Measurements from ENCODE around the gene RS1.

- TF ChIP-seq CTCF (optimal IDR thresholded peaks at IDR 0.05 in 1 of 3, IDR thresholded peaks at IDR 0.05 in 1 of 3, conservative IDR thresholded peaks at IDR 0.05 in 1 of 3; ENCODE audit: extremely low read depth in 1 of 3, insufficient read depth in 2 of 3, low read length in 3 of 3) (no peak), EZH2 (IDR thresholded peaks at IDR 0.05; ENCODE audit: low read length) (no peak)
Measured at GRCh38 chrX:18619288-18619687, 52.6 kb downstream of the RS1 start.
